DMS53 treated with DMSO at 0.1 percent for 48 hours (cell line): ENCODE results near the gene PXN.

ENCODE experiments used
- DNase-seq: peaks from one replicate; lab custom pipeline; 2025; ENCODE audit not compliant: unreplicated experiment; lab: John Stamatoyannopoulos, UW

The PXN gene

DNA sequence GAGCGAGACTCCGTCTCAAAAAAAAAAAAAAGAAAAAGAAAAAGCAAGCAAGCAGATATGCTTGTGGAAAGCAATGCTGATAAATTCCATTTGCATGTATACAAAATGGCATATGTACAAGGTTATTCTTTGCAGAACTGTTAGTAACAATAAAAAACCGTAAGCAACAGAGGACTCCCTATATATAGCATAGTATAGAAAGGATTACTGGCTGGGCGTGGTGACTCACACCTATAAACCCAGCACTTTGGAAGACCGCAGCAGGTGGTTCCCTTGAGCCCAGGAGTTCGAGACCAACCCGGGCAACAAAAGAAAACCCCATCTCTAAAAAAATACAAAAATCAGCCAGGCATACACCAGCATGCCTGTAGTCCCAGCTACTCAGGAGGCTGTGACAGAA lies 84.6 kb downstream of the PXN start:
- no peak for DNase-seq

DNA sequence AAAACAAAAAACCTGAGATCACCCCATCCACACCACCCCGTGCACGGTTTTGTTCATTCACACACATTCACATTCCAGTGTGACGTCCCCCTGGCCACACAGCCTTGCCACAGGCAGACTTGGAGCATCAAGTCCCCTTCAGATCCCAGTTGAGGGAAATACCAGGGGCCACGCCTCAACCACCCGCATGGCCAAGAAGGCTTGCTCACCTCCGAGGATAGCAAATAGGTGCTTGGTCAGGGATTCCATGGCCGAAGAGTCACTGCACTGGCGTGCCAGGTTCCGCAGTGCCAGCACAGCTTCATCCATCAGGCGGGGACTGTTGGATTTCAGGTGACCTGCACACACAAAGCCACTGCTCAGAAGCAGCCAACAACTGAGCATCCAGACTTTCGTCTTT lies 90.0 kb downstream of the PXN start:
- DNase-seq = no peak

DNA sequence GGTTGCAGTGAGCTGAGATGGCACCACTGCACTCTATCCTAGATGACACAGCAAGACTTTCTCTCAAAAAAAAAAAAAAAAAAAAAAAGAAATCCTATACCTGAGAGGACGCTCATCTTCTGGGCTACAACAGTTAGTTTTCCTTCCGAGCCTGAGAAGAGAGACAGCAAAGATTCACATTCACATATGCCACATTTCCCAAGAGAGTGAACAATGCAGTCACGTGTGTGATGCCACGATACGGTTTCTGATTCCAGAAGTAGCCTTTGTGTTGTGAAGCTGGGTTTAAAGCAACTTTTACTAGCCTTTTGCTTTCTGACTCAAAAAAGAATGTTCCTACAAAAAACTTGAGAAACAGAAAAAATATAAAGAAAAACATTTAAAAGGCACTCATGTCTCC lies 90.5 kb downstream of the PXN start:
- DNase-seq = no peak

- no peak for DNase-seq
Observed at GRCh38 chr12:120172053-120172452, 93.5 kb downstream of the PXN start.

- DNase-seq = no peak
Observed at GRCh38 chr12:120170631-120171030, 94.9 kb downstream of the PXN start.

- DNase-seq = no peak
Observed at GRCh38 chr12:120169946-120170345, 95.6 kb downstream of the PXN start.

DNA sequence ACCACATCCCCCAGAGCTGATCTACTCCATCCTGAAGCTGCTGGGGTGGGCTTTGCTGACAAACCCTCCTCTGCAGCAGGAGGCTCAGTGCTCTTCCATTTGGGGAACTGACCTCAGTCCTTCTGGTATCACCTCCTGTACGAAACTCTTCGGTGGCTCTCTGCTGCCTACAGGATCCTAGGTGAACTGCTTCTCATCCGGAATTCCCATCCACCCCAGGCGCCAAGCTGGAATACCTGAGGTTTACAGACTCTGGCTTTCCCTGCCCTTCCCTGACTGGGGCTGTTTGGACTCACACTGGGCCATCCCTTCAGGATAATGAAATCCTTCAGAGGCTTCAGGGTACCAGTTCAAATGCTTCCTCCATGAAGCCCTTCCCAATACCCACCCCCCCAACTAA lies 97.2 kb downstream of the PXN start:
- DNase-seq = no peak

DNA sequence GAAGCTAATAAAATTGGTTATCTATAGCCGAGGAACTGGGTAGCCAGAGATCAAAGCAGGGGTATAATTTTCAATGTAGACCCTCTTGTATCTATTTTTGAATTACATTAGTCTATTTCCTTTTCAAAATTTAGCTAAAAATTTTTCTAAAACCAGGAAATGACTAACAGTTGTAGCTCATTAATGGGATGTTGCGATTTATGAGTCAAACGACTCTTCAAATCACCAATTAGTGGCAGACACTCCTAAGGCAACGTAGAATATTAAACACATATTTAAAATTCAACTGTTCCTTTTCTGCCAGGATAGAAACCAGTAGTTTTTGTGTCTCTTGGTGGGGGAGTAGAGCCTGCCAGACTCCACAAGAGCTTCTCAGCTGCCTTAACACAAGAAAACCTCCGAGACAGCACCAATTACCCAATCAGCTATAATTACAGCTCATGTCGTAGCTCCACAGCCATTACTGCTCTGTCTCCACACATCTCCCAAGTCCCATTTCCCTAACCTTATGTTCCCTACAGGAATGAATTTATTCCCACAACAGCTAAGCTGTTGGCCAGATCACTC lies 97.9 kb downstream of the PXN start:
- DNase-seq = no peak

- DNase-seq = no peak
Observed at GRCh38 chr12:120164293-120164692, 101.2 kb downstream of the PXN start.

DNA sequence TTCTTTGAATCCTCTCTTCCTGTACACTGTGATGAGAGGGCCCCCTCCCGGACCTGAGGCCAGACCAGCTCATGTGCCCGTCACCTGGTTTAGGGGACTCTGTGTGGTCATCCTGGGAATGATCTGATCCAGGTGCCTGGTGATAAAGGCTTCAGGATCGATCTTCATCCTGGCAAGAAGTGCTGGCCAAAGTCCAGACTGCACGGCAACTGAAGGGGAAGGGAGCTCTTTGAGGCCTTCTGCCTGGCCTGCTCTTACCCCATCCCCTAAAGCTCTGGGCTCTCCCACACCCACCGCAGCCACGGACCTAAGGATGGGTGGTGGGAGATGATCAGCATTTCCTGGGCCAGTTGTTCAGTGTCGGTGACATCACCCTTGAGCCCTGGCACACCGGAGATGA lies 102.8 kb downstream of the PXN start:
- no peak for DNase-seq

GRCh38 chr12:120161852-120162251 lies 103.7 kb downstream of the PXN start:
- no peak for DNase-seq
